ENCODE data around the gene RGS19.

- no peak for TF ChIP-seq POLR2A (IDR thresholded peaks at IDR 0.05)
- TF ChIP-seq, protein P1, sequence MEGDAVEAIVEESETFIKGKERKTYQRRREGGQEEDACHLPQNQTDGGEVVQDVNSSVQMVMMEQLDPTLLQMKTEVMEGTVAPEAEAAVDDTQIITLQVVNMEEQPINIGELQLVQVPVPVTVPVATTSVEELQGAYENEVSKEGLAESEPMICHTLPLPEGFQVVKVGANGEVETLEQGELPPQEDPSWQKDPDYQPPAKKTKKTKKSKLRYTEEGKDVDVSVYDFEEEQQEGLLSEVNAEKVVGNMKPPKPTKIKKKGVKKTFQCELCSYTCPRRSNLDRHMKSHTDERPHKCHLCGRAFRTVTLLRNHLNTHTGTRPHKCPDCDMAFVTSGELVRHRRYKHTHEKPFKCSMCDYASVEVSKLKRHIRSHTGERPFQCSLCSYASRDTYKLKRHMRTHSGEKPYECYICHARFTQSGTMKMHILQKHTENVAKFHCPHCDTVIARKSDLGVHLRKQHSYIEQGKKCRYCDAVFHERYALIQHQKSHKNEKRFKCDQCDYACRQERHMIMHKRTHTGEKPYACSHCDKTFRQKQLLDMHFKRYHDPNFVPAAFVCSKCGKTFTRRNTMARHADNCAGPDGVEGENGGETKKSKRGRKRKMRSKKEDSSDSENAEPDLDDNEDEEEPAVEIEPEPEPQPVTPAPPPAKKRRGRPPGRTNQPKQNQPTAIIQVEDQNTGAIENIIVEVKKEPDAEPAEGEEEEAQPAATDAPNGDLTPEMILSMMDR (IDR thresholded peaks at IDR 0.05): no peak
Measured at GRCh38 chr20:64050261-64051032, 28.9 kb downstream of the RGS19 start.
